LNCaP clone FGC (cell line): ENCODE data around the gene C9orf153.
A peak's percentile ranks its signal among the peaks of the same experiment; 100 is the strongest.

Experiments used
- DNase-seq: peaks from one replicate; pipeline ENCODE4 v3.0.0-alpha.2; 2011; ENCODE audit warnings: low read depth
- H3K4me3 ChIP-seq: 2 replicates; pipeline ENCODE4 v1.5.1; 2011; ENCODE audit warnings: mild to moderate bottlenecking, low read depth, low read length, control low read depth
- TF ChIP-seq, protein P1 (sequence below): IDR thresholded peaks from 2 replicates; pipeline ENCODE4 v1.5.1; 2012; ENCODE audit warnings: mild to moderate bottlenecking; ENCODE audit not compliant: control insufficient read depth, insufficient read depth; ENCODE audit errors: extremely low read depth

The C9orf153 gene

DNA sequence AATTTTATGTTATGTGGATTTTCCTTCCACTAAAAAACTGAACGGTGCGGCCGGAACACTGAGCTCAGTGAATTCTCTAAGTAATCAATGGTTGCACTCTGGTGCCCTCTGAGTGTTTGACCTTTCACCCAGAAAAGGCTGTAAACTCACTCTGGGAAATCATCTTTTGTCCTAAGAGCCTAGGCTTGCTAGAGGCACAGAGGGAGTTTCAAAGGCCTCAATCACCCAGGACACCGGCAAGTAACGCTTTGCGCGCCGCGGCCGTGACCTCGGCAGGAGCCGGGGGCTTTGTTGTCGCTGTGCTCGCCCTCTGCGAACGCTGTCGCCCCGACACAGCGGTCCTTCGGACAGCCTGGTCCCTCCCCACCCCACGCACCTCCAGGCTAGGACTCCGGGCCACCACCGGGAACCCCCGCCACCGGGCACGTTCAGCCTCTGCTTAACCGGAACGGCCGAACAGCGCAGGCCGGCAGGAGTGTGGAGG lies 22.2 kb upstream of the C9orf153 start:
- H3K4me3 ChIP-seq, result peak overlapping the region; percentile 76
- TF ChIP-seq, protein P1, sequence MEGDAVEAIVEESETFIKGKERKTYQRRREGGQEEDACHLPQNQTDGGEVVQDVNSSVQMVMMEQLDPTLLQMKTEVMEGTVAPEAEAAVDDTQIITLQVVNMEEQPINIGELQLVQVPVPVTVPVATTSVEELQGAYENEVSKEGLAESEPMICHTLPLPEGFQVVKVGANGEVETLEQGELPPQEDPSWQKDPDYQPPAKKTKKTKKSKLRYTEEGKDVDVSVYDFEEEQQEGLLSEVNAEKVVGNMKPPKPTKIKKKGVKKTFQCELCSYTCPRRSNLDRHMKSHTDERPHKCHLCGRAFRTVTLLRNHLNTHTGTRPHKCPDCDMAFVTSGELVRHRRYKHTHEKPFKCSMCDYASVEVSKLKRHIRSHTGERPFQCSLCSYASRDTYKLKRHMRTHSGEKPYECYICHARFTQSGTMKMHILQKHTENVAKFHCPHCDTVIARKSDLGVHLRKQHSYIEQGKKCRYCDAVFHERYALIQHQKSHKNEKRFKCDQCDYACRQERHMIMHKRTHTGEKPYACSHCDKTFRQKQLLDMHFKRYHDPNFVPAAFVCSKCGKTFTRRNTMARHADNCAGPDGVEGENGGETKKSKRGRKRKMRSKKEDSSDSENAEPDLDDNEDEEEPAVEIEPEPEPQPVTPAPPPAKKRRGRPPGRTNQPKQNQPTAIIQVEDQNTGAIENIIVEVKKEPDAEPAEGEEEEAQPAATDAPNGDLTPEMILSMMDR, result no peak
- DNase-seq, result no peak

DNA sequence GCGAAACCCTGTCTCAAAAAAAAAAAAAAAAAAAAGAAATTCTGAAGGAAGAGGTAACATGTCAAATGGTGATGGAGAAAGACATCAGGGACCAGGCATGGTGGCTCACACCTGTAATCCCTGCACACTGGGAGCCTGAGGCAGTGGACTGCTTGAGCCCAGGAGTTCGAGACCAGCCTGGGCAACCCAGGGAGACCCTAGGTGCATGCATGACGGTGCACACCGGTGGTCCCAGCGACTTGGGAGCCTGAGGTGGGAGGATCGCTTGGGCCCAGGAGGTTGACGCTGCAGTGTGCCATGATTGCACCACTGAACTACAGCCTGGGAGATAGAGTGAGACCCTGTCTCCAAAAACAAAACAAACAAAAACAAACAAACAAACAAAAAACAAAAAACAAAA lies 21.1 kb upstream of the C9orf153 start:
- TF ChIP-seq, protein P1, result no peak

DNA sequence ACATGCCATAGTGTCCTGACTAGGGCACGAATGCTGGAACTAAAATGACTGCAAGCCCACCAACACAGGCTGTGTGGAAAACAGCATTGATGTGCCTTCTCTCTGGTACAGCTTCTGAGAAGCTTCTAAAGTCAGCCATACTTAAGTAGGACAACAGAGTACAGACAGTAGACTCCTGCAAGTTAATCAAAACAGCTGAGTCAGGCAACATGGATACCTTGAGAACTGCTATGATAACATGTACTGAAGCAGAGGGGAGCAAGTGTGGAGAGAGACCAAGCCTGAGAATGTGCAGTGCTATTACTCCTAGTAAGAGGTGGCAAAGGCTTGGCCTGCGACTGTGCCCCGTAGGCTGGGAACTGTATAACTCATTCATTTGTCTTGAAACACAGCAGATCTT lies 20.4 kb upstream of the C9orf153 start:
- no peak overlapping the region for H3K4me3 ChIP-seq
- no peak for DNase-seq
- TF ChIP-seq, protein P1, result no peak

More for the DNA sequence above, 21.1 kb upstream of the C9orf153 start:
- no peak for DNase-seq
- H3K4me3 ChIP-seq, result peak overlapping the region; percentile 76

DNA sequence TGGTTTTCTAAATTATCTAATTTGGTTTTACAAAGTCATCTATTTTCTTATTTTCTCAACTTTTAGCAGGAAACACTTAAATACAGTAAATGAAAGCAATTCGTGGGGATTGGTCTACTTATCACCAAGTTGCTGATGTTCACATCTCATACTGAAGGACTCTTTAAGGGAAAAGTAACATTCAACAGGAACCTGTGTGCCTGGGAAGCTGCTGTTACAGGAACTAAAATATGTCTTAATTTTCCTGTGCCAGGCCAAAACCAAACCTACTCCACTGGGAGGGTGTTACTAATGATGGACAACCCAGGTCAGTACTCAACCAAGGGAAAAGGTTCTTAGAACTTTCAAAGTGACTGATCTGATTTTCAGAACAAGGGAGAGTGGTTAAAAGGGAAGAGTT lies 17.6 kb upstream of the C9orf153 start:
- H3K4me3 ChIP-seq, result no peak overlapping the region
- DNase-seq, result no peak
- TF ChIP-seq, protein P1, result no peak

DNA sequence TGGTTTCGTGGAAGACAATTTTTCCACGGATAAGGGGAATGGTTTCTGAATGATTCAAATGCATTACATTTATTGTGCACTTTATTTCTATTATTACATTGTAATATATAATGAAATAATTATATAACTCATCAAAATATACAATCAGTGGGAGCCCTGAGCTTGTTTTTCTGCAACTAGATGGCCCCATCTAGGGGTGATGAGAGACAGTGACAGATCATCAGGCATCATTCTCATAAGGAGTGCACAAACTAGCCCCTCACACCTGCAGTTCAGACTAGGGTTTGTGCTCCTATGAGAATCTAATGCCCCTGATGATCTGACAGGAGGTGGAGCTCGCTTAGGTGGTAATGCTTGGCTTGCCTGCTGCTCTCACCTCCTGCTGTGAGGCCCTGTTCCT lies 16.5 kb upstream of the C9orf153 start:
- H3K4me3 ChIP-seq, result no peak overlapping the region
- TF ChIP-seq, protein P1, result peak; percentile 29; the same call in 1 of the 2 replicates
- no peak for DNase-seq

DNA sequence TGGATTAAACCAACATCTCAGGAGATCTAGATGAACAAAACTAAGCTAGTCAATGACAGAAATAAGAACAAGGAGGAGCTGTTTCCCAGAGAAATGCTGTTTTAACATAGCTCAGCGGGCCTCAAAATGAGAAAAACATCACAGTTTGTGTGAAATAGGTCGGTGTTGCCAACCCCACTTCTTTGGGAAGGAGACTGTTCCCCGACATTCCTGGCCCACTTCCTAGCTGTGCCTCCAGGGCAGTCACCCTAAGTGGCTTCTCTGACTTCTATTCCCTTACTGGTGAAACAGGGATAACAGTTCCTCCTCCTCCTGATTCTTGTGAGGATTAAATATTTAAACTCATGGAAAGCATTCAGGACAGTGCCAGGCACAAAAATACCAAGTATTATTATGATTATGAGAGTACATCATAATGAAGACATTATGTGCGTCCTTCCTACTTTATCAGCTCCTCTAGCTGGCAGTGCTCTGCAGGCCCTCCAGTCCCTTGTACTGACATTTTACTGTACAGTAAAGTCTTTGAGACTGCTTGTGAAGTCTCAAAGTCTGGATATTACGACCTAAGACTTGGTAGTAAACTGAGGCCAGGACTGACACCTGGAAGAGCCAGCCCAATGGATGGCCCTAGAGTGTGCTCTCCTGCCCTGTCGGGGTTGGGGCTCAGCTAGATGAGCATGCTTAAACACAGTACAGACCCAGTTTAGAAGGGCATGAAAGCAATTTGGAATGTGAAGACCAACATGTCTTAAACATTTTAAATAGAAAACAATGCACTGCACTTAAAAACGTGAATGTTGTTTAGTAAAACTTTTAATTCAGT lies 15.6 kb upstream of the C9orf153 start:
- H3K4me3 ChIP-seq, result no peak overlapping the region
- TF ChIP-seq, protein P1, result no peak
- DNase-seq, result no peak
